HG03469 (cell line): Measurements from ENCODE around the gene ELMOD2.
A peak's percentile ranks its signal among the peaks of the same experiment; 100 is the strongest.

Experiments
- ATAC-seq: cut with Tn5 transposase; IDR thresholded peaks from one replicate; pipeline ENCODE4 v1.9.1; 2021; ENCODE audit warnings: mild to moderate bottlenecking, moderate library complexity, moderate number of reproducible peaks; ENCODE audit not compliant: unreplicated experiment

ELMOD2 gene

GRCh38 chr4:140579278-140579677 is 55.3 kb downstream of the ELMOD2 start:
- ATAC-seq = no peak

GRCh38 chr4:140581078-140581477 is 57.1 kb downstream of the ELMOD2 start:
- ATAC-seq = no peak

GRCh38 chr4:140584439-140584838 is 60.5 kb downstream of the ELMOD2 start:
- no peak for ATAC-seq

GRCh38 chr4:140595065-140595464 is 71.1 kb downstream of the ELMOD2 start:
- ATAC-seq = peak; percentile 78

- no peak for ATAC-seq
Observed at GRCh38 chr4:140600408-140600807, 76.4 kb downstream of the ELMOD2 start.

- no peak for ATAC-seq
Observed at GRCh38 chr4:140602714-140603113, 78.7 kb downstream of the ELMOD2 start.

GRCh38 chr4:140603286-140603685 is 79.3 kb downstream of the ELMOD2 start:
- ATAC-seq = no peak
